GM12878 (cell line): ENCODE results near the gene GABRR3. TPM values are rescaled to one million over a fixed set of nuclear protein-coding genes. Genes with fewer than 3 reads are reported as not detected.

ENCODE experiments used
- ATAC-seq: fragments of 200-7000 bp; cut with Tn5 transposase; 3 replicates; pipeline ENCODE4 v1.9.1; 2020; ENCODE audit warnings: mild to moderate bottlenecking, moderate library complexity
- BruUV-seq: library from RNA; stranded (reverse); fragments of 400-500 nt; replicated peaks from 2 replicates; lab custom pipeline; 2021; lab: Mats Ljungman, UMichigan
- CTCF ChIA-PET: fragments of 300-600 bp; sonication (Branson Sonifier 250); formaldehyde crosslinking; extraction: SDS; loops from one replicate; lab custom pipeline; 2021; ENCODE audit warnings: inconsistent platforms; lab: Yijun Ruan, JAX
- POLR2A ChIA-PET: fragments of 350-600 bp; formaldehyde crosslinking; extraction: SDS; loops from one replicate; lab custom pipeline; 2021; ENCODE audit warnings: inconsistent platforms; lab: Charles Lee
- RAD21 ChIA-PET: fragments of 300-600 bp; sonication (Branson Sonifier 250); formaldehyde crosslinking; loops from one replicate; lab custom pipeline; 2023; ENCODE audit warnings: antibody characterized with exemption; ENCODE audit not compliant: unreplicated experiment; lab: Charles Lee
- SMC1A ChIA-PET: fragments of 300-600 bp; sonication (Branson Sonifier 250); formaldehyde crosslinking; loops from one replicate; lab custom pipeline; 2023; ENCODE audit not compliant: unreplicated experiment, uncharacterized antibody; lab: Charles Lee
- DNase-seq: peaks from one replicate; pipeline ENCODE4 v3.0.0-alpha.2; 2011; ENCODE audit warnings: low read depth, low spot score
- FAIRE-seq: peaks from 3 replicates; lab custom pipeline; 2011; peaks lifted over from hg19 to GRCh38; lab: Jason Lieb, UNC
- H2AFZ ChIP-seq: 2 replicates; pipeline ENCODE4 v1.6.0; 2011; ENCODE audit warnings: low read depth, low read length, control low read depth; ENCODE audit not compliant: control insufficient read depth
- H3K27ac ChIP-seq: 2 replicates; pipeline ENCODE4 v1.5.1; 2011; ENCODE audit warnings: control low read depth; ENCODE audit not compliant: control insufficient read depth, insufficient read depth
- H3K27me3 ChIP-seq, 2 experiments: replicated peaks in 1 of 2; 2 replicates each; pipeline versions ENCODE4 v1.6.0 to v1.6.1; 2011; ENCODE audit warnings: low read length in 1 of 2; ENCODE audit not compliant: control insufficient read depth in 2 of 2, insufficient read depth in 2 of 2
- H3K36me3 ChIP-seq, 2 experiments: 2 replicates each; pipeline ENCODE4 v1.5.1; 2011; ENCODE audit warnings: low read length in 1 of 2; ENCODE audit not compliant: control insufficient read depth in 2 of 2, insufficient read depth in 2 of 2
- H3K4me1 ChIP-seq: 2 replicates; pipeline ENCODE4 v1.6.1; 2011; ENCODE audit warnings: mild to moderate bottlenecking, low read length, moderate library complexity, mixed read lengths; ENCODE audit not compliant: control insufficient read depth, insufficient read depth
- H3K4me2 ChIP-seq: 2 replicates; pipeline ENCODE4 v1.6.0; 2011; ENCODE audit warnings: control low read depth; ENCODE audit not compliant: control insufficient read depth, insufficient read depth
- H3K4me3 ChIP-seq: fragments of 200-600 bp; sonication (generic); 2 replicates; pipeline ENCODE4 v1.5.1; 2016
- H3K79me2 ChIP-seq: 2 replicates; pipeline ENCODE4 v1.6.0; 2011; ENCODE audit warnings: low read length; ENCODE audit not compliant: control insufficient read depth, insufficient read depth
- H3K9ac ChIP-seq: 2 replicates; pipeline ENCODE4 v1.8.0; 2011; ENCODE audit warnings: low read length, control low read depth, mixed read lengths; ENCODE audit not compliant: control insufficient read depth, insufficient read depth
- H3K9me3 ChIP-seq: replicated peaks from 3 replicates; pipeline ENCODE4 v1.5.1; 2011; ENCODE audit warnings: mild to moderate bottlenecking, low read length; ENCODE audit not compliant: control insufficient read depth, insufficient read depth
- H4K20me1 ChIP-seq: 2 replicates; pipeline ENCODE4 v1.6.0; 2011; ENCODE audit not compliant: control insufficient read depth, insufficient read depth
- CEBPZ ChIP-seq: fragments of 150-350 bp; IDR thresholded peaks from 2 replicates; pipeline ENCODE4 v1.6.1; 2016; ENCODE audit warnings: low read depth, low read length
- CHD4 ChIP-seq: fragments of 200-600 bp; sonication (generic); IDR thresholded peaks from 2 replicates; pipeline ENCODE4 v1.6.1; 2016; ENCODE audit warnings: mild to moderate bottlenecking
- IKZF2 ChIP-seq, 2 experiments: fragments of 450-650 bp; IDR thresholded peaks; 2 replicates each; pipeline ENCODE4 v1.6.1; 2017; ENCODE audit warnings: mild to moderate bottlenecking in 2 of 2, moderate library complexity in 2 of 2
- PKNOX1 ChIP-seq: fragments of 450-650 bp; IDR thresholded peaks from 2 replicates; pipeline ENCODE4 v1.6.1; 2016; ENCODE audit warnings: mild to moderate bottlenecking
- POLR2AphosphoS5 ChIP-seq: IDR thresholded peaks from 2 replicates; pipeline ENCODE4 v1.6.1; 2011; ENCODE audit warnings: mild to moderate bottlenecking, low read length, inconsistent platforms
- RB1 ChIP-seq: fragments of 450-650 bp; formaldehyde crosslinking; IDR thresholded peaks from 2 replicates; pipeline ENCODE4 v1.6.1; 2017; ENCODE audit warnings: mild to moderate bottlenecking, borderline replicate concordance
- REST ChIP-seq: IDR thresholded peaks from 2 replicates; pipeline ENCODE4 v1.6.1; 2012; ENCODE audit warnings: mild to moderate bottlenecking, low read depth, low read length
- SMARCA5 ChIP-seq: fragments of 450-650 bp; IDR thresholded peaks from 2 replicates; pipeline ENCODE4 v1.6.1; 2017; ENCODE audit warnings: mild to moderate bottlenecking
- SREBF1 ChIP-seq: IDR thresholded peaks from 2 replicates; pipeline ENCODE4 v1.6.1; 2012; ENCODE audit warnings: mild to moderate bottlenecking, low read length
- SREBF2 ChIP-seq: IDR thresholded peaks from 2 replicates; pipeline ENCODE4 v1.6.1; 2012; ENCODE audit warnings: mild to moderate bottlenecking, low read length
- TBL1XR1 ChIP-seq: IDR thresholded peaks from 2 replicates; pipeline ENCODE4 v1.6.1; 2012; ENCODE audit warnings: low read depth, low read length, improper control_type of control experiment
- ZNF592 ChIP-seq: fragments of 450-650 bp; IDR thresholded peaks from 2 replicates; pipeline ENCODE4 v1.6.1; 2017; ENCODE audit warnings: mild to moderate bottlenecking, moderate library complexity
- WGBS: methylation state at CpG from one replicate; pipeline ENCODE4 v1.1.6; 2016; ENCODE audit warnings: low lambda C conversion rate; ENCODE audit not compliant: insufficient replicate concordance, insufficient coverage; ENCODE audit errors: missing lambda C conversion rate; 5-methylcytosine and 5-hydroxymethylcytosine counted together
- in situ Hi-C: fragments of 300-500 bp; cut with MboI; formaldehyde crosslinking; loops from 9 replicates; pipeline ENCODE4 v1.14.3; 2018; ENCODE audit warnings: mixed read lengths
- intact Hi-C: fragments of 100-400 bp; cut with micrococcal nuclease; formaldehyde crosslinking; loops from one replicate; pipeline ENCODE4 v1.14.2; 2022; ENCODE audit not compliant: unreplicated experiment
- polyA plus RNA-seq, 11 experiments: library from polyadenylated mRNA; depleted of rRNA in 4 of 11; unstranded in 6 of 11; stranded (reverse) in 5 of 11; fragments of >200 nt; fragmentation: Nextera tagmentation in 4 of 11; fragmentation: Illumina TruSeq in 1 of 11; extraction: Ambion mirVana in 4 of 11; extraction: Trizol in 1 of 11; gene quantifications; 1 replicate in 1 of 11; 2 replicates in 10 of 11; pipeline versions ENCODE4 v1.2.1 to v1.2.3, GENCODE V29; 2011 to 2016; ENCODE audit warnings: inconsistent platforms in 2 of 11, missing spikeins in 2 of 11, low read depth in 1 of 11
- total RNA-seq, 4 experiments: library from RNA; depleted of rRNA in 3 of 4; stranded (reverse); fragments of >200 nt in 3 of 4; fragmentation: Illumina TruSeq in 1 of 4; extraction: Trizol in 1 of 4; gene quantifications; 2 replicates each; pipeline versions ENCODE4 v1.2.1 to v1.2.3, GENCODE V29; 2013 to 2021

The GABRR3 gene
- total and polyA plus RNA-seq, 10 of the 15 experiments (the other 5 are each of a cell fraction or from before 2014, with no cell fraction given), result not detected

- TF ChIP-seq CEBPZ (no peak), REST (no peak), POLR2AphosphoS5 (no peak)
Observed at GRCh38 chr3:97938444-97938843, 96.7 kb downstream of the GABRR3 start (continued).

GRCh38 chr3:97937205-97937604 lies 97.9 kb downstream of the GABRR3 start:
- 97% methylated on average over 2 of the region's 2 CpGs for WGBS
- no peak overlapping the region for H3K9ac ChIP-seq
- ChIA-PET POLR2A (interaction anchor here (0.5 kb wide), 1 partner anchor 323 kb away, joined by 5 read pairs; no protein-coding TSS in a partner anchor), RAD21 (interaction anchor here (1.0 kb wide), 1 partner anchor 85 kb away, joined by 3 read pairs; no protein-coding TSS in a partner anchor), CTCF (no interaction called here), SMC1A (no interaction called here)
- H3K79me2 ChIP-seq, result no peaks in the 10 kb centered on the region
- peaks cover 0 to 8% of the 10 kb centered on the region in 2 experiments; a peak in 3 of 4 replicates for H3K36me3 ChIP-seq
- in situ Hi-C loops (no loop called here), intact Hi-C loops (no loop called here)
- H3K4me2 ChIP-seq, result no peak overlapping the region
- H4K20me1 ChIP-seq, result no peaks in the 10 kb centered on the region
- no peak for FAIRE-seq
- no TSS peak for BruUV-seq
- H3K4me1 ChIP-seq, result no peaks in the 10 kb centered on the region
- H3K9me3 ChIP-seq, result no peaks in the 10 kb centered on the region
- no peak overlapping the region for H2AFZ ChIP-seq
- H3K27me3 ChIP-seq, result no peaks in the 10 kb centered on the region
- ATAC-seq, result no peak
- DNase-seq, result no peak
- H3K27ac ChIP-seq, result no peak overlapping the region
- no peak overlapping the region for H3K4me3 ChIP-seq
- TF ChIP-seq TBL1XR1, result no peak
- TF ChIP-seq SREBF1, result no peak
- TF ChIP-seq SREBF2, result no peak
- no peak for TF ChIP-seq SMARCA5
- TF ChIP-seq IKZF2 (IDR thresholded peaks at IDR 0.05), result no peak
- no peak for TF ChIP-seq ZNF592
- TF ChIP-seq CHD4, result no peak
- no peak for TF ChIP-seq RB1
- no peak for TF ChIP-seq PKNOX1
